Fibroblast of skin of left biceps (primary cell): ENCODE measurements around the gene KLC3.

Experiments
- DNase-seq, 2 experiments: peaks; one replicate each; pipeline ENCODE4 v3.0.0-alpha.2; 2013; ENCODE audit warnings: low read depth in 2 of 2

The KLC3 gene

DNA sequence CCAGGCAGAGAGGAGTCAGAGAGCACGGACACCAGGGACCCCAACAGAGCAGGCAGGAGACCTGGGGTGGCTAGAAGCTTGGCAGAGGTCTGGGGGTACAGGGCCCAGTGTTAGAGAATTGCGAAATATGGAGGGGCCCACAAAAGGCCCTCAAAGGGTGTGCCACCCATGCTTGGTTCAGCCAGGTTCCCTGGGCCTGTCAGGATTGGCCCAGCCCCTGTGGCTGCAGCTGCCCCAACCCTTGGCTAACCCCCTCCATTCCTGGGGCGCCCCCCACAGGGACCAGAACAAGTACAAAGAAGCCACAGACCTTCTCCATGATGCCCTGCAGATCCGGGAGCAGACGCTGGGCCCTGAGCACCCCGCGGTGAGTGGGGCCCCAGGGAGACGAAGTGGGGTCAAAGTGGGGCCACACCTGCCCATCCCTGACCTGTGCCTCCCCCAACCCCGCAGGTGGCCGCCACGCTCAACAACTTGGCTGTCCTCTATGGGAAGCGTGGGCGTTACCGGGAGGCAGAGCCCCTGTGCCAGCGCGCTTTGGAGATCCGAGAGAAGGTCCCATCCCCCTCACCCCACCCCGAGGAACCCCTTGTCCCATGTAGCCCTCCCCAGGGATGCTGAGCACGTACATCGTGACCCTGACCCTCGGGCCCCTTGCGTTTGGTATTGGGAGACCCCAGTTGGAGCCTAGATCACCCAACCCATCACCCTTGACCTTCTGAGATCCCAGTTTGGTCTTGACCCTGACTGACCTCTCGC lies 8.0 kb downstream of the KLC3 start:
- no peak for DNase-seq

DNA sequence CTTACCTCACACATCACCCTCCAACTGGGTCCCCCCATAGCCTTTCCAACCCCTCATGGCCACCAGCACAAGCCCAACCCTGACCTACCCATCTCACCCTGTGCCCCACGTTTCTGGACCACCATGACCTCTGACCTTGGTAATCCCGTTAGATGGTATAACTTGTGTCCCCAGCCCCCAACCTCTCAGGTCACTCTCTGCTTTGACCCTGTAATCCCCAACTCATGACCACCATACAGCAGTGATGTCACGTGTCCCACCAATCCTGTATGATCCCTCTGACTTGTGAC lies 8.5 kb downstream of the KLC3 start:
- no peak for DNase-seq

DNA sequence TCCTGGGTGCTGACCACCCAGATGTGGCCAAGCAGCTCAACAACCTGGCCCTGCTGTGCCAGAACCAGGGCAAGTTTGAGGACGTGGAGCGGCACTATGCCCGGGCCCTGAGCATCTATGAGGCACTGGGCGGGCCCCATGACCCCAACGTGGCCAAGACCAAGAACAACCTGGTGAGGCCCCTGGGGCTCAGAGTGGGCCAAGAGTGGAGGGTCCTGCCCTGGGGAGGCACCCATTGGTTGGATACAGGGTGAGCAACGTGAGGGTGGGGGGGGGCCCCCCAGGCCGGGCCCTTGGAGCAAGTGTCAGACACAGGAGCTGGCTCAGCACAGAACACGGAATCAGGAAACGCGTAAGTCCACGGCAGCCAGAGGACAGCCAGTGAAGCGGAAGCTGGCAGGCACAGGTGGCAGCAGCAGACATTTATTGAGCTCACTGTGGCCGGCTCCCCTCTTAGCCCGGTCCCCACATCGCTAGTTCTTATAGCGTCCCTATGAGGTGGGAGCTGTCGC lies 8.9 kb downstream of the KLC3 start:
- no peak for DNase-seq

DNA sequence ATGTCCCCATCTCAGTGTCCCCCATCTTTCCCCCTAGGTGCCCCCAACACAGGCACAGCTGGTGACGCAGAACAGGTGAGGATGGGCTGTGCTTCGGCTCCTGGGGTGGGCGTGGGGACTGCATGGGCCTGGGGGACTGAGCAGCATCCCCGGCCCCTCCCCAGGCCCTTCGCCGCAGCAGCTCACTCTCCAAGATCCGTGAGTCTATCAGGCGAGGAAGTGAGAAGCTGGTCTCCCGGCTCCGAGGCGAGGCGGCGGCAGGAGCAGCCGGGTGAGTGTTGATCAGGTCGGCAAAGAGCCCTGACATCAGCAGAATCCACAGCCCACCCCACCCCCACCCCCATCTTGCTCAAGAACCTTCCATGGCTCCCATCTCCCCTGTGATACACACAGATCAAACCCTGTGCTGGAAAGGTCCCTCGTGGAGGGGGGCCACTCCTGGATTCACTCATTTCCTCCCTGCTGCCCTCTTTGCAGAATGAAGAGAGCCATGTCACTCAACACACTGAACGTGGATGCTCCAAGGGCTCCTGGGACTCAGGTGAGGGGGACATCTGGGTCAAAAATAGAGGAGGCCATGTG lies 10.0 kb downstream of the KLC3 start:
- DNase-seq = no peak

DNA sequence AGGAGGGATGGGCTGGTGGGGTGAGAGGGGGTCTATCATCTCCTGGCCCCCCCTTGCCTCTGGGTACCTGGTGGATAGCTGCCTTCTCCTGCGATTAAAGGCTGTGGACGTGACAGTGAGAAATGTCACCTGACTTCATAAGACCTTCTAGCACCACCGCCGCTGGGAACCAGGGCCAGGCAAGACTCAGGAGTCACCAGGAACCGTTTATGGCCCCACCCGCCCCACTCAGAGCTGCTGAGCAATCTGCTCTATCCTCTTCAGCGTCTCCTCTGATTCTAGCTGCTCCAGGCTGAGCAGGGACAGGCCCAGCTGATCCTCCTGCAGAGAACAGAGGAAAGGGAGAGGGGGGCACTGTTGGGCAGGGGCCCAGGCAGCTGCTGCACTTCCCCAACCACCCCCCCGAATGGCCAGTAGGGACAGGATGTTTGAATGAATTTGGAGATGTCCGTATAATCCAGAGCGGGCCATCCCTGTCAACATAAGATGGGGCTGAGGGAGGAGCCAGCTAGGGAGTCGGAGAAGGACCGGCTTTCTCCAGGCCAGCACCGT lies 10.9 kb downstream of the KLC3 start:
- no peak for DNase-seq

DNA sequence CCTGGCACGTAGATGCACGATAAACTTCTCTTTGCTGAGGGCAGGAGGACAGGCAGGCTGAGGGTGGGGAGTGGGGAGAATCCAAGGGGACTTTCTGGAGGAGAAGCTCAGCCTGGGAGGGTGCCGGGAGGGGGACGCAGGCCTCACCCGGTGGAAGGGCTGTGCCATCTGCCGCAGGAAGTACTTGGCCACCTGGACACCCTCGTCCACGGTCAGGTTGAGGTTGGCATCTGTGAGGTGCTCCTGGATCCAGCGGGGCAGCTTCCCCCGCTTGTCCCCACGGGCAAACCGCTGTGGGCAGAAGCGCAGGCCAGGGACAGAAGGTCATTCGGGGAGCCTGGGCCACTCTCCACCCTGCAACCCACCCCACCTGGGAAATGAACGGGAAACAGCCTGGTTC lies 11.5 kb downstream of the KLC3 start:
- DNase-seq = no peak

DNA sequence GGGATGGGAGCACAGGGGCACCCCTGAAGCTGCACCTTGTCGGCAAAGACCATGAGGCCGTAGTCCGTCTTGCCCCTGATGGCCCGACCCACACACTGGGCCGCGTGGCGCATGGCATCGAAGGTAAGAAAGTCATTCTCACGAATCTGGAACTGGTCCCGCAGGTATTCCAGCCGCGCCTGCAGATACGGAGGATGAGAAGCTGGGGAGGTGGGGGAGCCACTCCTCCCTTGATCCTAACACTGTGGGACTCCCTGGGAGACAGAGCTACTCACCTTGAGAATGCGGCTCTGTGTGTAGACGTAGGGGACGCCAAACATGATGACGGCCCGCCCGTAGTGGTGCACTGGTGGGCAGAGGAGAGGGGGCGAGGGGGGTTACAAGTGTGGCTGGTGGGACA lies 11.9 kb downstream of the KLC3 start:
- no peak for DNase-seq

DNA sequence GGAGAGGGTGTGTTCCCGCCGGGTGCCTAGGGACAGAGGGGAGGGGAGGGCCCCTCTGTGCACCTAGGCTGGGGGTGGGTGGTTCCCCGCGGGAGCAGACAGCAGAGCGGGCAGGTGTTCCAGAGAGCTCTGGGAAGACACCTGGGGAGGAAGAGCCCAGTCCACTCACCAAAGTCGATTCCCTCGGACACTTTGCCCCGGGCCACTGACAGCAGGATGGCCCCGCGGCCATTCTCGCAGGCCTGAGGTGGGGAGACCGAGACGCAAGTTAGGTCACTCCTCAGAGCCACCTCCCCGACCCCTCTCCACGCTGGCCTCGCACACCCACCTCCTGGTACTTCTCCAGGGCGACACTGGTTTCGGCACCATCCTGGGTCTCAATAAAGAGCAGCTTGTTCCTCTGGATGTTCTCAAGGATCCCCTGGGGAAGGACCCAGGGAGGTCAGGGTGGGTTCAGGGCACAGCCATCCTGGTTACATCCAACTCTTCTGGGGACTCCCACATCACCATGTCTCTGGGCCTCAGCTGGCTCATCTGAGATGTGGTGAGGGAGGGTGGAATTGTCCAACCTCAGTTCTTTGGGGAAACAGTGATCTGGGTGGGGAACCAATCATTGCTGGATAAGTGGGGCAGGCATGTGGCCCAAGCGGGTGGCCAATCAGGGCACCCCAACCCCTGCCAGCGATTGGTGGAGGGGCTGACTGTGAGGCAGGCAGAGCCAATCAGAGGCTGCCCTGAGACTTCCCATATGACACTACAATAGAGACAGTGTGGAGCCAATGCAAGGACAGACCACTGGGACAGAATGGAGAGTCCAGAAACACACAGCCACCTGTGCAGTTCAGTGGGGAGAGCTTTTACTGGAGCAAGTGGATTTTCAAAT lies 12.6 kb downstream of the KLC3 start:
- no peak for DNase-seq

DNA sequence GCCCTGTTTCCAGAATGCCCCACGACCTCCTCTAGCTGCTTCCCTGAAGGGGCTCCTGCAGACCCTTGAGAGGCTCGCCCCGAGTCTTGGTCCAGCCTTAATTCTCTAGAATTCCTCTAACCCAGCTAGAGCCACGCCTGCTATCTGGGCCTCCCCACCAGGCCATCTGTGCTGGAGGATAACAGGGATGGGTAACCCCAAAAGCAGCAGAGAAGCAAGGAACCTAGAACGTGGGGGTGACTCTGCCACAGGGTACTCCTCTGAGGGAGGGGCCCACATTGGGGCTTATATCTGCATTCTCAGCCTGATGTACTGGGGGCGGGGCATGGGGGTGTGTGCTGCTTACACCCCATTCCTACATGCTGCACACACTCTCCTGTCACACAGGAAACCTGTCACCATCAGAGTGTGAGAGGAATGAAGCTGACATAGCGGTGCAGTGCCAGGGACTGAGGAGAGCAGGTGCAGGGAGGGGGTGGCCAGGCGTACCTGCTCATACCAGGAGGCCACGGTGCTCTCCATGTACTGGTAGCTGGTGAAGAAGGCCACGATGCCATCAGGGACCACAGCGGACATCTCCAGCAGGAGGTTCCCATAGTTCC lies 13.8 kb downstream of the KLC3 start:
- DNase-seq = no peak

DNA sequence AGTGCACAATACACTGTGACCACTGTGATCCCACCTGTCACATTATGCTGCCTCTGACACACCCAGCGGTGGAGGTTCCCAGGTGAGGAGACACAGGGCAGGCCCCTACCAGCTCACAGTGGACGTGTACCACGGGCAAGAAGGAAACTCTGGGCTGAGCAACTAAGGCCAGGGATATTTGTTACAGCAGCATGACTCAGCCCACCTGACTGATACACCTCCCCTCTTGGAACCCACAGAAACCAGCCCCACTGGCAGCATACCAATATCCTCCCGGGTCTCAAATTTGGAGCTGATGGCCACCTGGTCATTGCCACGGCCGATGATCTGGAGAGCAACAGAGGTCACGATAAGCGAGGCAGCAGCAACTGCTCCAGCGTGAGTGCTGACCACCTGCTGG lies 14.9 kb downstream of the KLC3 start:
- no peak for DNase-seq

DNA sequence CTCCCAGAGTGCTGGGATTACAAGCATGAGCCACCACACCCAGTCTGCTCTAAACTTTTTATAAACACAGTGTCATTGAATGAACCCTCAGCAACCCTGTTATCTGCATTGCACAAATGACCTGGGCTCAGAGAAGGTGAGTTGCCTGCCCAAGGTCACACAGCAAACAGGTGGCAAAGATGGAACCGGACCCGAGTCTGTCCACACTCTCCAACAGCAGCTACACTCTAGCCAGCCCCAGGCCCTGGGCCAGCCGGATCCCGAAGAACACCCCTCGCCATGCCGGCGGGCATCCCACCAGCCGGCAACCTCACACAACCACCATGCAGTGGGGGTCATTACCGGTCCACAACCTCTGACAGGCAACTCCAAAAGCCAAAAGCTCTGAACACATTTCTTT lies 15.4 kb downstream of the KLC3 start:
- no peak for DNase-seq

DNA sequence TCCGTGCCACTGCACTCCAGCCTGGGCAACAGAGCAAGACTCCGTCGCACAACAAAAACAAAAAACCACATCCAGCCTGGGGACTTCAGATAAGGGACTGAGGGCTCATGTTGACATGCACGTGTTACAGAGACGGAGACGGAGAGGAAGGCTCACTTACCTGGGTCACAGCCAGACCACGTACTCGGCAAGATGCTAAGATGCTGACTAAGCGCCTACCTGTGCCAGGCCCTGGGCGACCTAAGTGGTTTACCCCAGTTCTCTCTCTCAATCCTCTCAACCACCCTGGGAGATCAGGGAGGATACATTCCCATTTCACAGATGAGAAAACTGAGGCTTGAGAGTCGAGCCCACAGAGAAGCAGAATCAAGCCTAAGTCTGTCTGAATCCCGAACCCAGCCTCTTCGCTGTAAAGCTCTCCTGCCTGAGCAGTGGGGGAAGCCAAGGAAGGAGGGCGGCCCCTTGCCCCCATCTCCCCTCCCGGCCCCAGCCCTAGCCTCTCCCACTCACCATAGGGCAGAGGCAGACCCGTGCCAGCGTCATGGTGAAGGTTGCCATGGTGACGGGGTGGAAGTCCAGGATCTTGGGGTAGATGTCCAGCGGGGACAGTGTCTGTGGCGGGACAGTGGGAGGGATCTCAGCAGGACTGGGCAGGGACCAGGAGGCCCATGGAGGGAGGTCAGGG lies 16.4 kb downstream of the KLC3 start:
- no peak for DNase-seq

DNA sequence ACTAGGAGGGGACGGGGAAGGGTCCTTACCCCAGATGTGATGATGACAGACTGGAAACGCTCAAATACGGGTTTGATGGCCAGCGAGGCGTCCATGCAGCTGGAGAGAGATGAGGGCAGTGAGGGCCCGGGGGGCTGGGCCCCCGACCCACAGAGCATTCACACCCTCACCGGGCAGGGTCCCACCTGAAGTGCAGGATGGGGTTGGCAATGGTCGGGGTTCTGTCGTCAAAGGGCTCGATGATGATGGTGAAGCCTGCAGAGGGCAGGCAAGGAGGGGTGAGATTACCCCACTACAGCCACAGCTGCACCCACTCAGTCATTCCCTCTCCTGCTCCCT lies 16.9 kb downstream of the KLC3 start:
- DNase-seq = no peak

DNA sequence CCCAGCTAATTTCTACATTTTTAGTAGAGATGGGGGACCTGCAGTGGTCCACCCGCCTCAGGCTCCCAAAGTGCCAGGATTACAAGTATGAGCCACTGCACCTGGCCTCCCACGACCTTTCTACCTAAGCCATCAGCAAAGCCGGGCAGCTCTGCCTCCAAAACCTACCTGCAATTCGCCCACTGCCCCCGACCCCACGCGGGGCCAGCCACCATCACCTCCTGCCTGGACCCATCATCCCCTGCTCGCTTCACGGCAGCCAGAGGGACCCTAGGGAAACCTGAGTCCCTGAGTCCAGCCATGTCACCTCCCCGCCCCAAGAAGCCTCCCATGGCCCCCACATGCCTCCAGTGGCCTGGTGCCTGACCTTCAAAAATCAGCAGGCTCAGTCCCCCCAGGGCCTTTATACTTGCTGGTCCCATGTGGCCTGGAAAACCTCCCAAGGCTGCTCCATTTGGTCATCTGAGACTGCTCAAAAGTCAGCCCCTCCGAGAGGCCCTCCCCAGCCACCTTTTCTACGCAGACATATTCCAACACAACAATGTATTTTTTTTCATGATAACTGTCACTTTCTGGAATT lies 17.8 kb downstream of the KLC3 start:
- DNase-seq = no peak

DNA sequence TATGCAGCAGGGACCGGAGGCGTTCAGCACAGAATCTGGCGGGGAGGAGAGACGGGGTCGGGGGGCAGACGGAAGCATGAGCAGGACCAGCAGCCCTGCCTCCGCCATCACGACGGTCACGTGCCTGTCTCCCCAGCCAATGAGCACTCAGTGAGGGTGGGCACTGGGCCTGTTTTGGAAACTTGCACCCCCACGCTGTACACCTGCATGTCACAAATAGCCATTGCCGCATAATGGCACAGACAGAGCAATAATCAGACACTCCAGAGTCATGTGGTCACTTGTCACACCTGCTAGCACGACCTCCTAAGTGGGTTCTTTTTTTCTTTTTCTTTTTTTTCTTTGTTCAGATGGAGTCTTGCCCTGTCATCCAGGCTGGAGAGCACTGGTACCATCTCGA lies 21.1 kb downstream of the KLC3 start:
- DNase-seq = no peak

DNA sequence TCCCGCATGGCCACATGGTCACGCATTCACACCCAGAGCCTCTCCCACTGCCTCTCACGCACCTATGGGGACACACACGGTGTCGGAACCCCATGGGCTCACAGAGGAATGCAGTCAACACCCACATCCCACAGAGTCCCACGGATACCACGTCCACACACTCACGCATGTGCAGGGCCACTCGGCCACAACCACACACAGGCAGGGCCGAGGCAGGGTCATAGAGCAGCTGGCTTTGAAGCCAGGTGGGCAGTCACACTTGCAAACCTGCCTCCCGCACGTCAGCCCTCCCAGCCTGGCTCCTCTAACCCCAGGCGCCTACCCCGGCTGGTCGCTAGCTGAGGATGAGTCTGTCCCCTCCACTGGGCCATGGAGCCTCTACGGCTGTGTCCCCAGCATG lies 21.7 kb downstream of the KLC3 start:
- DNase-seq = no peak

DNA sequence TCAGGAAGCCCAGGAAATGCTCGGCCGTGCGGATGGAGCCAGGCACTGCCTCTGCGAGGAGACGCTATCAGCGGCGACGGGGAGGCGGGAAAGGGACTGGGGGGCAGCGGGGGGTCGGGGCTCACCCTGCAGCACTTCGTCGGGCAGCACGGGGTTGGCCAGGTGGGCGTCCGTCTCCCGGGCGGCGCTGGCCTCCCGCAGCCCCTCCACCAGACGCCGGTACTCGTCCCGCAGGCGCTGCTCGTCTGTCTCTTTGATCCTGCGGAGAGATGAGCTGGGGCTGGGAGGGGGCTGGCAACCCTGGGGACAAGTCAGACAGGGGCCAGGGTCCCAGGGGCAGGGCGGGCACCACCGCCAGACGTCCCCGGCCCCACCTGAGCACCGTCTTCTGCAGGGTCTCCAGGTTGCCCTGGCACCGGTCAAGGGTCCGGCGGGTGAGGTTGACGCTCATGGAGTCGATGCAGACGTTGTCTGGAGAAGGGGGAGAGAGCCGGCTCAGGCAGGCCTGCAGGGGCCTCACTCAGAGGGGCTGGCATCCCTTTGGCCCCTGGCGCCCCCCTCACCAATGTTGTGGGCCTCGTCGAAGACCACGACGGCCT lies 23.4 kb downstream of the KLC3 start:
- no peak for DNase-seq

DNA sequence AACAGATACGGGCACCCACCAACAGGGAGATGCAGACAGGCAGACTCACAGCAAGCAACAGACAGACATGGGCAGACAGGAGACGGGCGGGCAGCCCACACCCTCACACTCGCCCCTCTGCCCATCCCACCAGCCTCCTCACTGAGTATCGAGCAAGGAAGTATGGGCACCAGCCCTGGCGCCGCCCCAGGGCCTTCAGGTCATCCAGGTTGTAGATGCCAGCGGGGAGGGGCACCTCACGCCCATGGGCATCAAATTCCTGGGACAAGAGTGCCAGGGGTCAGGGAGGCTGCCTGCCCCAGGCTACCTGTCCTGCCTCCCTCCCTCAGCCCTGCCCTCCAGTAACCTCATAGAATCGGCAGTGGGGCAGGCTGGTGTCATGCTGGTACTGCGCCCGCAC lies 24.1 kb downstream of the KLC3 start:
- DNase-seq = no peak

DNA sequence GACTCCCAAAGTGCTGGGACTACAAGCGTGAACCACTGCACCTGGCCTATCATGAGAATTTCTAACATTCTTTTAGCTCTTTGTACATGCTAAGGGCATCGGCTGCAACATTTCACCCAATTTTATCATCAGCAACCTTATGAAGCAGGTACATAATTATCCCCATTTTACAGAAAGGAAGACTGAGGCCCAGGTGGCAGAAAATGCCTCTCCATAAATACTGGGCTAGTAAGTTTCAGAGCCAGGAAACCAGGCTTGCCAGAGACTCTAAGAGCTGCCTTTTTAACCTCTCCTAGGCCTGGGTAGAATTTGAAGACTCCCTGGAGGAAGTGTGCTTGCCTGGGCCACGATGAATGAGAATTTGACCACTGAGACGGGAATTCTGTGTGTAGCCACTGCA lies 27.6 kb downstream of the KLC3 start:
- DNase-seq = no peak

DNA sequence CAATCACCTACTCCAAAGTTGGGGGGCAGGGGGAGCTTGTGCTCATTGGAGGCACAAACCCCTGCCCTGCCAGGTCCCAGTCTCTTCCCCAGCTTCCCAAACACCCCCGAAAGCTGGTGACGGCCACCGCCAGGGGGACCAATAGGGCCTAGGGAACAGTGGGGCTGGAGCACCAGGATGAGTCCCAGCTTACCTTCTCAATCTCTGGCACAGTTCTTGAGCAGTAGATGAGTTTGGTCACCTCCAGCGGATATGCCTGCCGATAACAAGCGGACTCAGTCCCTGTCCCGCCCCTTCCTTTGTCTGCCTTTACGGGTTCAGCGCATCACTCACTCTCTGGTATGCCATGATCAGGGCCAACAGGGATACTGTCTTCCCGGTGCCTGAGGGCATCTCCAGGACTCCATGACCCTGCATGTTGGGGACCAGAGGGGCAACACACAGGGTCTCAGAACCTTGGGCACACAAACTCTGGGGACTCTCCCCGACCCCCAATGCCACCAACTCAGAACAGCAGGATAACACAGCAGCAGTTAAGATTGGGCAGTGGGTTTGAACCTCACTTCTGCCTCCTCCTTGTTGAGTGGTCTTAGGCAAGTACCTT lies 28.3 kb downstream of the KLC3 start:
- no peak for DNase-seq
